ENCODE measurements around the gene MUS81. TPM values are rescaled to one million over a fixed set of nuclear protein-coding genes. Genes with fewer than 3 reads are reported as not detected.

The MUS81 gene
- total and polyA plus RNA-seq, 2 of the 13 experiments (the other 11 are each of a cell fraction or from before 2014, with no cell fraction given), result 25.6 to 30.2 TPM

GRCh38 chr11:65900125-65900898 lies 40.1 kb downstream of the MUS81 start, which contains the start of gene FOSL1 (continued):
- TF ChIP-seq KIAA2018 (CRISPR knock-in tag; IDR thresholded peaks at IDR 0.05; ENCODE audit: borderline replicate concordance), result no peak
- TF ChIP-seq ZSCAN31 (CRISPR knock-in tag; IDR thresholded peaks at IDR 0.05; ENCODE audit: low read depth), result peak; percentile 39
- TF ChIP-seq PHF21A (CRISPR knock-in tag; IDR thresholded peaks at IDR 0.05), result no peak
- TF ChIP-seq DMTF1 (CRISPR knock-in tag; IDR thresholded peaks at IDR 0.05), result no peak
- TF ChIP-seq ZNF724P (CRISPR knock-in tag; IDR thresholded peaks at IDR 0.05; ENCODE audit: borderline replicate concordance), result 0 out of 2 replicates have a peak, but pooled peaks have one; percentile 20
- no peak for TF ChIP-seq PLSCR1 (CRISPR knock-in tag; IDR thresholded peaks at IDR 0.05; ENCODE audit: borderline replicate concordance)
- TF ChIP-seq ZNF879 (CRISPR knock-in tag; IDR thresholded peaks at IDR 0.05), result no peak
- no peak for TF ChIP-seq PRPF4 (IDR thresholded peaks at IDR 0.05; ENCODE audit: low read depth, low read length, poor library complexity, severe bottlenecking)
- no peak for TF ChIP-seq ZFP1 (CRISPR knock-in tag; IDR thresholded peaks at IDR 0.05)
- no peak for TF ChIP-seq CBX5 (CRISPR knock-in tag; IDR thresholded peaks at IDR 0.05; ENCODE audit: borderline replicate concordance)
- no peak for TF ChIP-seq SIX1 (CRISPR knock-in tag; IDR thresholded peaks at IDR 0.05; ENCODE audit: borderline replicate concordance)
- TF ChIP-seq, protein P1, sequence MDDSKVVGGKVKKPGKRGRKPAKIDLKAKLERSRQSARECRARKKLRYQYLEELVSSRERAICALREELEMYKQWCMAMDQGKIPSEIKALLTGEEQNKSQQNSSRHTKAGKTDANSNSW (CRISPR knock-in tag; IDR thresholded peaks at IDR 0.05; ENCODE audit: borderline replicate concordance), result no peak; the same call in 1 of the 2 replicates
- no peak for TF ChIP-seq NR3C1 (CRISPR knock-in tag; IDR thresholded peaks at IDR 0.05)
- no peak for TF ChIP-seq KDM5A (IDR thresholded peaks at IDR 0.05; ENCODE audit: borderline replicate concordance, low read length)
- TF ChIP-seq, protein P2, sequence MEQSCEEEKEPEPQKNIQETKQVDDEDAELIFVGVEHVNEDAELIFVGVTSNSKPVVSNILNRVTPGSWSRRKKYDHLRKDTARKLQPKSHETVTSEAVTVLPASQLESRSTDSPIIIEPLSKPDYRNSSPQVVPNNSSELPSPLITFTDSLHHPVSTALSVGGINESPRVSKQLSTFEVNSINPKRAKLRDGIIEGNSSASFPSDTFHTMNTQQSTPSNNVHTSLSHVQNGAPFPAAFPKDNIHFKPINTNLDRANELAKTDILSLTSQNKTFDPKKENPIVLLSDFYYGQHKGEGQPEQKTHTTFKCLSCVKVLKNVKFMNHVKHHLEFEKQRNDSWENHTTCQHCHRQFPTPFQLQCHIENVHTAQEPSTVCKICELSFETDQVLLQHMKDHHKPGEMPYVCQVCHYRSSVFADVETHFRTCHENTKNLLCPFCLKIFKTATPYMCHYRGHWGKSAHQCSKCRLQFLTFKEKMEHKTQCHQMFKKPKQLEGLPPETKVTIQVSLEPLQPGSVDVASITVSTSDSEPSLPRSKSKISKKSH (CRISPR knock-in tag; IDR thresholded peaks at IDR 0.05; ENCODE audit: borderline replicate concordance), result peak; percentile 21; the same call in 1 of the 2 replicates

Data from HepG2 (cell line).